Measurements from ENCODE around the gene RELL2. TPM values are rescaled to one million over a fixed set of nuclear protein-coding genes. Genes with fewer than 3 reads are reported as not detected.
A peak's percentile ranks its signal among the peaks of the same experiment; 100 is the strongest.

RELL2 gene
- total RNA-seq, 1 experiment from 2014 or later = 20.4 TPM

DNA sequence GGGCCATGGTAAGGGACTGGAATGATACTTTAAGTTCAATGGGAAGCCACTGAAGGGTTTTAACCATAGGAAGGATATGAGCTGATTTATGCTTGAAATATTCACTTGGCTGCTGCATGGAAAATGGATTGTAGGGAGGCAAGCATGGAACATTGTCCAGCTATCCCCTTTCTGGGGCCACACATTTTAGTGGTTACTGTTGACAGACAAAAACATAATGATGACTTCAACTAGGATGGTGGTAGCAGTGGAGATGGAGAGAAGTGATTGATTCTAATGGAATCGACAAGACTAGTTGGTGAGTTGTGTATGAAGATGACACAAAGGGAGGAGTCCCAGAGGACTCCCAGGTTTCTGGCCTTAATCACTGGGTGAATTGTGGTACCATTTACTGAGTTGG, 20.6 kb downstream of the RELL2 start:
- no peaks in the 10 kb centered on the region for H3K4me1 ChIP-seq (ENCODE audit: low read length)
- no peaks in the 10 kb centered on the region for H3K9me2 ChIP-seq (replicated peaks; ENCODE audit: insufficient read depth, low read length)
- no peaks in the 10 kb centered on the region for H3K36me3 ChIP-seq (ENCODE audit: insufficient read depth, low read length)
- H3K4me2 ChIP-seq (ENCODE audit: low read depth, low read length, poor library complexity, severe bottlenecking) = no peak overlapping the region
- H3K9ac ChIP-seq (ENCODE audit: low read length) = no peak overlapping the region
- no peak overlapping the region for H3K4me3 ChIP-seq (ENCODE audit: low read length)
- no peaks in the 10 kb centered on the region for H3K79me2 ChIP-seq (ENCODE audit: low read length)
- no peak overlapping the region for H3K27ac ChIP-seq (ENCODE audit: low read length)
- H3K9me3 ChIP-seq (ENCODE audit: low read length) = no peaks in the 10 kb centered on the region
- DNase-seq = no peak
- no peak overlapping the region for H2AFZ ChIP-seq (ENCODE audit: low read length)
- H3K27me3 ChIP-seq (ENCODE audit: low read length) = no peaks in the 10 kb centered on the region
- H4K20me1 ChIP-seq (ENCODE audit: insufficient read depth, low read depth, low read length) = no peaks in the 10 kb centered on the region

DNA sequence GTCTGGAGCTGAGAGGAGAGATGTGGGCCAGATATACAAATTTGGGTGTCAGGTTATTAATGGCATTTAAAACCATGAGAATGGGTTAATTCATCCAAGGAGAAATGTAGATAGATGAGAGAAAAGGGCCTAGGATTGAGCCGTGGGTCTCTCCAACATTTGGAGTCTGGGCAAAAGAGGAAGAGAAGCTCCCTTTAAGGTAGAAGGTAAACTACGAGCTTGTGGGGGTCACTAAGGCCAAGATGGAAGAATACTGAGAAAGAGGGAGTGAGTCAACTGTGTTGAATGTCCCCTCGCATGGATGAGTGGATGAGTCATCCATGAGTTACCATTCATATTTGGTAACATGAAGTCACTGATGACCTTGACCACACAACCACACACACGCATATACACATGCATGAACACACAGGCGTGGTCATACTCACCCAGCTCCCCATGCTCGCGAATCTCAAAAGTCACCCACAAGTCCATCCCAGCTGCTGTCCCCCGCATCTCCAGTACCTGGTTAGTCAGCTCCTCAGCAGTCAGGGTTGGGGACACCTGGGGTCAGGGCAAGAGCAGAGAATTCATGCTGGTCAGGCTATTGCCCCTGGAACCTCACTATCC, 21.2 kb downstream of the RELL2 start:
- H4K20me1 ChIP-seq (ENCODE audit: insufficient read depth, low read depth, low read length) = no peaks in the 10 kb centered on the region
- no peaks in the 10 kb centered on the region for H3K27me3 ChIP-seq (ENCODE audit: low read length)
- no peaks in the 10 kb centered on the region for H3K4me1 ChIP-seq (ENCODE audit: low read length)
- no peaks in the 10 kb centered on the region for H3K9me3 ChIP-seq (ENCODE audit: low read length)
- H3K79me2 ChIP-seq (ENCODE audit: low read length) = no peaks in the 10 kb centered on the region
- DNase-seq = no peak
- H3K9ac ChIP-seq (ENCODE audit: low read length) = no peak overlapping the region
- no peaks in the 10 kb centered on the region for H3K36me3 ChIP-seq (ENCODE audit: insufficient read depth, low read length)
- no peak overlapping the region for H2AFZ ChIP-seq (ENCODE audit: low read length)
- H3K9me2 ChIP-seq (replicated peaks; ENCODE audit: insufficient read depth, low read length) = no peaks in the 10 kb centered on the region
- no peak overlapping the region for H3K27ac ChIP-seq (ENCODE audit: low read length)
- H3K4me2 ChIP-seq (ENCODE audit: low read depth, low read length, poor library complexity, severe bottlenecking) = no peak overlapping the region
- H3K4me3 ChIP-seq (ENCODE audit: low read length) = no peak overlapping the region

DNA sequence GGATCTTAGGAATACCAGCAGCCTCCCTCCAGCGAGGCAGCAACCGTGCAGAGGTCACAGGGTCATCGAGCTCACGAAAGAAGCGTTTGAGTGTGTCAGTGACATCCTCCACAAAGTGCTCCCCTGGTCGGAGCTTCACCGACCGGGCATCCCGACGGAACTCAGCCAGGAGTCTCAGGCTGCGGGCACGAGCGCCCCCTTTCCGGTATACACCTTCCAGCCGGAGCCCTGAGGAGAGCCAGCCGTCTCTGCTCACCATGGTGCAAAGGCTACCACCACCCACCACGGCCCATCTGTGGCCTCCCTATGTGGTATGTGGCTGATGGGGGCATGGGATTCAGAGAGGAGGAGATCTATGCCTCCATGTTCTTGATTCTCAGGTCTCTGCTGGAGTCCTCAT, 25.2 kb downstream of the RELL2 start:
- Histone ChIP-seq H3K4me3 (ENCODE audit: low read length) (no peak overlapping the region), H3K79me2 (ENCODE audit: low read length) (no peaks in the 10 kb centered on the region), H3K36me3 (ENCODE audit: insufficient read depth, low read length) (no peaks in the 10 kb centered on the region), H3K9me2 (replicated peaks; ENCODE audit: insufficient read depth, low read length) (no peaks in the 10 kb centered on the region), H2AFZ (ENCODE audit: low read length) (no peak overlapping the region), H3K27me3 (ENCODE audit: low read length) (no peaks in the 10 kb centered on the region), H3K4me2 (ENCODE audit: low read depth, low read length, poor library complexity, severe bottlenecking) (no peak overlapping the region), H3K9me3 (ENCODE audit: low read length) (no peaks in the 10 kb centered on the region), H3K4me1 (ENCODE audit: low read length) (peaks cover 4% of the 10 kb centered on the region), H4K20me1 (ENCODE audit: insufficient read depth, low read depth, low read length) (no peaks in the 10 kb centered on the region), H3K27ac (ENCODE audit: low read length) (no peak overlapping the region), H3K9ac (ENCODE audit: low read length) (no peak overlapping the region)
- peak; percentile 57 for DNase-seq

DNA sequence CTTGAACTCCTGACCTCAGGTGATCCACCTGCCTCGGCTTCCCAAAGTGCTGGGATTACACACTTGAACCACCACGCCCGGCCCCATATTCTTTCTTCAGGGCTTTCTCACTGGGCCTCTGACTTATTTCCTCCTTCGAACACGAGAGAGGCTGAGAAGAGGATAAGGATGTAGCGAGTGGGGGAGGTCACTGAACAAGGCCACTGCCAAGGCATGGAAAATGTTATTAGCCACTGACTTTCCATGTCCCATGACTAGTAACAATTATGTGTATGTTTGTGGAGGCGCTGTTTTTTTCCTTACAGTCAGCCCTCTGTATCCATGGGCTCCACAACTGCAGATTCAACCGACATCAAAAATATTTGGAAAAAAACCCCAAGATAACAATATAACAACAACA, 26.7 kb downstream of the RELL2 start:
- no peaks in the 10 kb centered on the region for H3K9me3 ChIP-seq (ENCODE audit: low read length)

DNA sequence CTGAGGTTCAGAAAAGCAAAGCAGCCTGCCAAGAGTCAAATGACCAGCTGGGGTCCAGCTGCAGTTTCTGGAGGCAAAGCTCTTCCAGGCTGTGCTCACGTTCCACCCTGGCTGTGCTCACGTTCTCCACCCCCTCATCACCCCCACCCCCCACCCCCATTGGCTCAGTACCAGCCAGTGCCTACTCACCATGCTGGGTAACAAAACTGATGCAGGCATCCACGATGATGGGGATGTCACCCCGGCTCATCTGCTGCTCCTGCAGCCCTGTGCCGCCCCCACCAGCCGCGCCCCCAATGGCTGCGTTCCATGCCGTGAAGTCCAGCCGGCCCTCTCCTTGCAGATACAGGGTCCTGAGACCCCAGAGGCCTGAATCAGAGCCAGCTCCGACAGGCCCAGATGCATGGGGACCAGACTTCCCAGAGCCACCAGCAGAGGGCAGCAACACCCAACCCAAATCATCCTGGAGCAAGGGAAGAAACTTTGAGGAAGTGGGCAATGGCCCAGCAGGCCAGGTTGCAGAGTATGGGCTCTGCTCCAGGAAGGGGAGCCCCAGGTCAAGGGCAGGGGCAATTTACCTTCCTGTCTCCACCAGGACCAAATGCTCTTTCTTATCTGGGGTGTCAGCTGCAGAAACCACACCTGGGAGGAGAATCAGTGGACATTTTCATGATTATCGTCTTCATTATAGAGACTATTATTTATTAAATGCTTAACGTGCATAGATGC, 28.1 kb downstream of the RELL2 start:
- no peak overlapping the region for H3K9ac ChIP-seq (ENCODE audit: low read length)
- H3K4me1 ChIP-seq (ENCODE audit: low read length) = peaks cover 4% of the 10 kb centered on the region
- peak; percentile 94 for DNase-seq
- no peaks in the 10 kb centered on the region for H3K9me2 ChIP-seq (replicated peaks; ENCODE audit: insufficient read depth, low read length)
- H3K27me3 ChIP-seq (ENCODE audit: low read length) = no peaks in the 10 kb centered on the region
- H3K4me2 ChIP-seq (ENCODE audit: low read depth, low read length, poor library complexity, severe bottlenecking) = no peak overlapping the region
- no peak overlapping the region for H3K4me3 ChIP-seq (ENCODE audit: low read length)
- no peak overlapping the region for H3K27ac ChIP-seq (ENCODE audit: low read length)
- H3K79me2 ChIP-seq (ENCODE audit: low read length) = no peaks in the 10 kb centered on the region
- H4K20me1 ChIP-seq (ENCODE audit: insufficient read depth, low read depth, low read length) = no peaks in the 10 kb centered on the region
- H2AFZ ChIP-seq (ENCODE audit: low read length) = peak overlapping the region; percentile 72
- H3K36me3 ChIP-seq (ENCODE audit: insufficient read depth, low read length) = no peaks in the 10 kb centered on the region
- no peaks in the 10 kb centered on the region for H3K9me3 ChIP-seq (ENCODE audit: low read length)

More for the DNA sequence above, 26.7 kb downstream of the RELL2 start:
- no peak overlapping the region for H3K27ac ChIP-seq (ENCODE audit: low read length)
- no peak overlapping the region for H3K4me2 ChIP-seq (ENCODE audit: low read depth, low read length, poor library complexity, severe bottlenecking)
- no peaks in the 10 kb centered on the region for H3K9me2 ChIP-seq (replicated peaks; ENCODE audit: insufficient read depth, low read length)
- H3K36me3 ChIP-seq (ENCODE audit: insufficient read depth, low read length) = no peaks in the 10 kb centered on the region
- no peaks in the 10 kb centered on the region for H3K79me2 ChIP-seq (ENCODE audit: low read length)
- no peaks in the 10 kb centered on the region for H3K27me3 ChIP-seq (ENCODE audit: low read length)
- H2AFZ ChIP-seq (ENCODE audit: low read length) = no peak overlapping the region
- no peak overlapping the region for H3K4me3 ChIP-seq (ENCODE audit: low read length)
- peaks cover 4% of the 10 kb centered on the region for H3K4me1 ChIP-seq (ENCODE audit: low read length)
- no peak overlapping the region for H3K9ac ChIP-seq (ENCODE audit: low read length)
- no peak for DNase-seq
- no peaks in the 10 kb centered on the region for H4K20me1 ChIP-seq (ENCODE audit: insufficient read depth, low read depth, low read length)

DNA sequence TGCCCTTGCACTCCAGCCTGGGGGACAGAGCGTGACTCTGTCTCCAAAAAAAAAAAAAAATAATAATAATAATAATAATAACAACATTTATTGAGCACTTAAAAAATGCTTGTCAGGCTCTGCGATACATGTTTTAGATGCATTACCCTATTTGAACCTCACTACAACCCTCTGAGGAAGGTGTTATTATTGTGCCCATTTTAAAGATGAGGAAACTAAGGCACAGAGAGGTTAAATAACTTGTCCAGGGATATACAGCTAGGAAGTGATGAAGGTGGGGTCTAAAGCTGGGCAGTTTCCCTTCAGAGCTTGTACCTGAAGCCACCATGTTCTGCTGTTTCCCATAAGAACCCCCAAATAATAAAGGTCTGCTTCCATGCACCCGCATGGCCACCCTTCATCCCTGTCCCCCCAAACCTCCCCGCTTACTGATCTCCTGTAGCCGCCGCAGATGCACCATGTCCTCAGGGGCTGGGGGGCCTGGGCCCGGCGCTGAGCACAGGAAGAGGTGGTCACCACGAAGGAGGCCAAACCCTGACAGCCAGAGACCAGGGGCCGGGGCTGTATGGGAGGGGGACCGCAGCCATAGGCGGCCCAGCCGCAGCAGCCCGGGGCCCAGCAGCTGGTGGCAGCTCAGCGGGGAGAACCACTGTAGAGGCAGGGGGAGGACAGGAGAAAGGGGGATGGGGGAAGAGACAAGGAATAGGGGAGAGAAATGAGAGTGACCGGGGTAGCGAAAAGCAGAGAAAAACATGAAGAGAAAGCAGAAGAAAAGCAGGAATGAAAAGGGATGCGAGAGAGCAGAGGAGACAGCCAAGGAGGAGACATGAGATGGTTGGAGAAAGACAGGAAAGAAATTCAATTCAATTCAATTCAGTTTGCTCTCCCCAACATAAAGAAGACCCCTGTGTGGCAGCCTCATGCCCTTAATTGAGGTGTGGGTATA, 29.5 kb downstream of the RELL2 start:
- no peak overlapping the region for H3K27ac ChIP-seq (ENCODE audit: low read length)
- no peaks in the 10 kb centered on the region for H3K36me3 ChIP-seq (ENCODE audit: insufficient read depth, low read length)
- no peaks in the 10 kb centered on the region for H3K27me3 ChIP-seq (ENCODE audit: low read length)
- no peak overlapping the region for H3K4me2 ChIP-seq (ENCODE audit: low read depth, low read length, poor library complexity, severe bottlenecking)
- no peaks in the 10 kb centered on the region for H3K9me3 ChIP-seq (ENCODE audit: low read length)
- no peak overlapping the region for H2AFZ ChIP-seq (ENCODE audit: low read length)
- no peaks in the 10 kb centered on the region for H3K79me2 ChIP-seq (ENCODE audit: low read length)
- no peak overlapping the region for H3K9ac ChIP-seq (ENCODE audit: low read length)
- peaks cover 4% of the 10 kb centered on the region for H3K4me1 ChIP-seq (ENCODE audit: low read length)
- no peaks in the 10 kb centered on the region for H4K20me1 ChIP-seq (ENCODE audit: insufficient read depth, low read depth, low read length)
- no peaks in the 10 kb centered on the region for H3K9me2 ChIP-seq (replicated peaks; ENCODE audit: insufficient read depth, low read length)
- no peak overlapping the region for H3K4me3 ChIP-seq (ENCODE audit: low read length)
- DNase-seq = no peak

DNA sequence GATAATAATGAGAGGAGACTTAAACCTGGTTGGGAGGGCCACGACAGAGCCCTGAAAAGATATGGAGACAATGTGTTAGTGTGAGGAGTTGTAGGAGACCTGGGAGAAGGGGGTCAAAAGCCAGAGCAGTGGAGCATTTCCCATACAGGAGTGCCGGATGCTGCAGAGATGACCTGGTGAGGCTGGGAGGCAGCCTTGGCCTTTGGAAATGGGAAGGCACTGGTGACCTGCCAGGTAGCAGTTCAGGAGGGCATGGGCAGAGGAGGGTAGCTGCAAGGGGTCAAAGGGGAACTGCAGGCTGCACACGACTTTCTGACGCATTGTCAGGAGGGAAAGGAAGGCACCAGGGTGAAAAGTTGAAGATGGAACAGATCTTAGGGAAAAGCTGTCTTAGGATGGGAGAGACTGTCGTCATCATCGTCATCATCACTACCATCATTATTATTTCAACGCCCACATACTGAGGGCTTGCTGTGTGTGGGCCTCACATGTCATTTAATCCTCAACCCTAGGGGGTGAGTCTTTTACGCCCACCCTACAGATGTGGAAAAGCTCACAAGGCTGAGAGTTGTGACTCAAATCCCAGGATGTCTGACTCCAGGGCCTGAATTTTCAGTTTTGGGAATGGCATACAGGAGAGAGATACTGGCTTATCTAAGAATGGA, 31.9 kb downstream of the RELL2 start:
- Histone ChIP-seq H3K4me3 (ENCODE audit: low read length) (no peak overlapping the region), H3K36me3 (ENCODE audit: insufficient read depth, low read length) (no peaks in the 10 kb centered on the region), H2AFZ (ENCODE audit: low read length) (no peak overlapping the region)

DNA sequence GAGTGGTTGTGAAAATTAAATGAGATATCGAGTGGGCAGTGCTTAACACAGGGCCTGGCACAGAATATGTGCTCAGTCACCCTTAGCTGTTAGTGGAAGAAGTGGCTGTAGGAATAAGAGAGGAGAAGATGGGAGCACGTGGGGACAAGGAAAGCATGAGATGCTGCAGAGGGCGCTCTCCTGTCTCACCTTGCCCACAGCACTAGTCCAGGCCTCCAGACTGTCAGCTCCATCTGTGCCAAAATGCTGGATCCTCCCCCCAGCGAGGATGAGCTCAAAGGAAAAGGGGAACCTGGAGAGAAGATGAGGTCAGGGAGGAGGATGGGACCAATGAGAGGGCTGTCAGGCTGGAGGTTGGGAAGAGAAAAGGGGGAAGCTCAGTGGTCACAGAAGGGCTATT, 32.7 kb downstream of the RELL2 start:
- H3K27me3 ChIP-seq (ENCODE audit: low read length) = no peaks in the 10 kb centered on the region
- H3K36me3 ChIP-seq (ENCODE audit: insufficient read depth, low read length) = no peaks in the 10 kb centered on the region
- no peaks in the 10 kb centered on the region for H3K79me2 ChIP-seq (ENCODE audit: low read length)
- no peak overlapping the region for H3K27ac ChIP-seq (ENCODE audit: low read length)
- H4K20me1 ChIP-seq (ENCODE audit: insufficient read depth, low read depth, low read length) = no peaks in the 10 kb centered on the region
- no peak overlapping the region for H3K9ac ChIP-seq (ENCODE audit: low read length)
- H3K4me2 ChIP-seq (ENCODE audit: low read depth, low read length, poor library complexity, severe bottlenecking) = no peak overlapping the region
- no peaks in the 10 kb centered on the region for H3K9me2 ChIP-seq (replicated peaks; ENCODE audit: insufficient read depth, low read length)
- peaks cover 4% of the 10 kb centered on the region for H3K4me1 ChIP-seq (ENCODE audit: low read length)
- no peak overlapping the region for H3K4me3 ChIP-seq (ENCODE audit: low read length)
- H3K9me3 ChIP-seq (ENCODE audit: low read length) = no peaks in the 10 kb centered on the region
- DNase-seq = no peak
- no peak overlapping the region for H2AFZ ChIP-seq (ENCODE audit: low read length)

More for the DNA sequence above, 31.9 kb downstream of the RELL2 start:
- DNase-seq = no peak
- H3K4me1 ChIP-seq (ENCODE audit: low read length) = peaks cover 4% of the 10 kb centered on the region
- no peaks in the 10 kb centered on the region for H3K9me2 ChIP-seq (replicated peaks; ENCODE audit: insufficient read depth, low read length)
- H4K20me1 ChIP-seq (ENCODE audit: insufficient read depth, low read depth, low read length) = no peaks in the 10 kb centered on the region
- H3K9me3 ChIP-seq (ENCODE audit: low read length) = no peaks in the 10 kb centered on the region
- no peaks in the 10 kb centered on the region for H3K79me2 ChIP-seq (ENCODE audit: low read length)
- no peaks in the 10 kb centered on the region for H3K27me3 ChIP-seq (ENCODE audit: low read length)
- no peak overlapping the region for H3K27ac ChIP-seq (ENCODE audit: low read length)
- no peak overlapping the region for H3K9ac ChIP-seq (ENCODE audit: low read length)
- H3K4me2 ChIP-seq (ENCODE audit: low read depth, low read length, poor library complexity, severe bottlenecking) = no peak overlapping the region
